GM12891 (cell line): Measurements from ENCODE around the gene ACOT4.
"Not testable (repeated sequence)": the region's sequence is repeated elsewhere in the genome, so short reads cannot be mapped to it uniquely, and the experiment has no call there.

Source experiments
- POLR2A ChIP-seq: IDR thresholded peaks from 2 replicates; pipeline ENCODE4 v1.6.1; 2011; ENCODE audit warnings: low read depth, low read length, control low read depth
- SPI1 ChIP-seq: IDR thresholded peaks from 2 replicates; pipeline ENCODE4 v1.6.1; 2011; ENCODE audit warnings: low read depth, low read length, control low read depth
- TAF1 ChIP-seq: IDR thresholded peaks from 2 replicates; pipeline ENCODE4 v1.6.1; 2011; ENCODE audit warnings: low read depth, low read length, control low read depth

GRCh38 chr14:73590673-73591004 lies 1.0 kb upstream of the ACOT4 start:
- not testable (repeated sequence) for TF ChIP-seq POLR2A, SPI1, TAF1
